WI38 (cell line): ENCODE data around the gene AHSA1.
A peak's percentile ranks its signal among the peaks of the same experiment; 100 is the strongest.

Source experiments
- H3K4me3 ChIP-seq: 2 replicates; pipeline ENCODE4 v1.5.1; 2011; ENCODE audit warnings: low read depth, mild to moderate bottlenecking, control low read depth, low read length
- CTCF ChIP-seq: IDR thresholded peaks from 2 replicates; pipeline ENCODE4 v1.5.1; 2012; ENCODE audit warnings: low read depth, mild to moderate bottlenecking, control low read depth, low read length

AHSA1 gene

GRCh38 chr14:77485901-77486678, 28.2 kb downstream of the AHSA1 start:
- TF ChIP-seq CTCF = no peak
- no peak overlapping the region for H3K4me3 ChIP-seq

GRCh38 chr14:77488558-77488957, 30.7 kb downstream of the AHSA1 start:
- H3K4me3 ChIP-seq = no peak overlapping the region
- TF ChIP-seq CTCF = no peak

- no peak for TF ChIP-seq CTCF
- no peak overlapping the region for H3K4me3 ChIP-seq
Measured at GRCh38 chr14:77489041-77489440, 31.1 kb downstream of the AHSA1 start.

GRCh38 chr14:77490347-77490986, 32.6 kb downstream of the AHSA1 start:
- TF ChIP-seq CTCF = no peak
- H3K4me3 ChIP-seq = no peak overlapping the region

GRCh38 chr14:77491056-77491455, 33.2 kb downstream of the AHSA1 start:
- H3K4me3 ChIP-seq = no peak overlapping the region
- TF ChIP-seq CTCF = no peak

- H3K4me3 ChIP-seq = no peak overlapping the region
- TF ChIP-seq CTCF = no peak
Measured at GRCh38 chr14:77495334-77495733, 37.4 kb downstream of the AHSA1 start.

- TF ChIP-seq CTCF = no peak
- peak within 1 kb of the TSS; percentile 55 for H3K4me3 ChIP-seq
Measured at GRCh38 chr14:77498120-77498979, 40.5 kb downstream of the AHSA1 start, which contains the start of gene ISM2. Gene ISM2, minus strand, starts transcription at chr14:77498816. Its CDS starts 23 bp downstream, at chr14:77498793.
